IPS-18a (cell line): ENCODE results near the gene PRDM16.

Experiments
- H3K27ac ChIP-seq: one replicate; pipeline ENCODE4 v1.5.1; 2013; ENCODE audit warnings: low read length
- H3K27me3 ChIP-seq: one replicate; pipeline ENCODE4 v1.6.1; 2013; ENCODE audit warnings: mild to moderate bottlenecking, low read length; ENCODE audit not compliant: control insufficient read depth, insufficient read depth
- H3K36me3 ChIP-seq: one replicate; pipeline ENCODE4 v1.6.1; 2013; ENCODE audit warnings: low read depth, low read length; ENCODE audit not compliant: control insufficient read depth
- H3K4me1 ChIP-seq: one replicate; pipeline ENCODE4 v1.6.1; 2013; ENCODE audit warnings: low read depth, low read length; ENCODE audit not compliant: control insufficient read depth
- H3K4me3 ChIP-seq: one replicate; pipeline ENCODE4 v1.5.1; 2013; ENCODE audit warnings: low read length
- H3K9ac ChIP-seq: one replicate; pipeline ENCODE4 v1.6.1; 2013; ENCODE audit warnings: mild to moderate bottlenecking, low read length, moderate library complexity
- H3K9me3 ChIP-seq: one replicate; pipeline ENCODE4 v1.6.1; 2013; ENCODE audit warnings: low read depth, low read length; ENCODE audit not compliant: control insufficient read depth

PRDM16 gene

GRCh38 chr1:3049164-3049563 lies 19.8 kb upstream of the PRDM16 start:
- Histone ChIP-seq H3K27me3 (peaks cover 7% of the 10 kb centered on the region), H3K4me1 (no peaks in the 10 kb centered on the region), H3K27ac (no peak overlapping the region), H3K36me3 (no peaks in the 10 kb centered on the region), H3K9ac (no peak overlapping the region), H3K4me3 (no peak overlapping the region), H3K9me3 (no peaks in the 10 kb centered on the region)

DNA sequence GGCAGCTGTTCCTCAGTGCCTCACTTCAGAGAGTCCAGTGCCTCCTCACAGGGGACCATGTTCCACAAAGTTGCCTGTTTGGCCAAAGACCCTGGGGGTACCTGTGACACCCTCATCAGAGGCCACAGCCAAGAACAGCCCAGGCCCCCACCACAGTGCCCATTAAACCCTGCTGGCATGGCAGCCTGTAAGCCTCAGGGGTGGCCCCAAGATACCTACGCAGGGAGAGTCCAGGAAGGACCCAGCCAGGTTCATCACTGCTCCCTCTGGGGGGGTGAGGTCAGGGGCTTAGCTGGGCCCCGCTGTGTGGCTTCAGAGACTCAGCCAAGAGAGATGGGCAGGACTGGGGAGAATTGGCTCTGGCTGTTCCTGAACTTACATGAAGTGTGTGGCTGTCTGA lies 19.1 kb upstream of the PRDM16 start:
- H3K27ac ChIP-seq: no peak overlapping the region
- H3K9me3 ChIP-seq: no peaks in the 10 kb centered on the region
- peaks cover 13% of the 10 kb centered on the region for H3K27me3 ChIP-seq
- no peak overlapping the region for H3K9ac ChIP-seq
- no peak overlapping the region for H3K4me3 ChIP-seq
- H3K4me1 ChIP-seq: no peaks in the 10 kb centered on the region
- H3K36me3 ChIP-seq: no peaks in the 10 kb centered on the region

GRCh38 chr1:3050603-3051002 lies 18.4 kb upstream of the PRDM16 start:
- Histone ChIP-seq H3K27me3 (peaks cover 13% of the 10 kb centered on the region), H3K27ac (no peak overlapping the region), H3K4me1 (no peaks in the 10 kb centered on the region), H3K4me3 (no peak overlapping the region), H3K36me3 (no peaks in the 10 kb centered on the region), H3K9ac (no peak overlapping the region), H3K9me3 (no peaks in the 10 kb centered on the region)

- Histone ChIP-seq H3K4me1 (no peaks in the 10 kb centered on the region), H3K27ac (no peak overlapping the region), H3K4me3 (no peak overlapping the region), H3K9ac (no peak overlapping the region), H3K27me3 (peaks cover 13% of the 10 kb centered on the region), H3K9me3 (no peaks in the 10 kb centered on the region), H3K36me3 (no peaks in the 10 kb centered on the region)
Observed at GRCh38 chr1:3051270-3052268, 17.4 kb upstream of the PRDM16 start.

DNA sequence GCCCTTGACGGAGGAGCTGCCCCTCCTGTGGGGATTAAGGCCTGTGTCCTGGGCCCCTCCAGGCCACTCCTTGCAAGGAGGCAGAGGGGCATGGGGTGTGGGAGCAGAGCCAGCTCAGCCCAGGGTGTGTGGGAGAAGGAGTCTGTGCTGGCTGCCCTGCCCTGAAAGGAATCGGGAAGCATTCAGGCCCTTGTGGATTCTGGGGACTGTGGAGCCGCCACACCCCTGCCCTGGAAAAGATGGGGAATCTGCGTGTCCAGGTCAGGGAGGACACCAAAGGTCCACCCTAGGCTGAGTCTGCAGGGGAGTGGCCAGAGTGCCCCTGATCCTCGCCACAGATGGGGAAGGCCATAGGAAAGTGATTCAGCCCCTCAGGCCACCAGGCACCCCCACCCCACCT lies 16.5 kb upstream of the PRDM16 start:
- H3K27me3 ChIP-seq: peaks cover 13% of the 10 kb centered on the region
- no peak overlapping the region for H3K4me3 ChIP-seq
- H3K9ac ChIP-seq: no peak overlapping the region
- no peaks in the 10 kb centered on the region for H3K9me3 ChIP-seq
- H3K27ac ChIP-seq: no peak overlapping the region
- no peaks in the 10 kb centered on the region for H3K4me1 ChIP-seq
- H3K36me3 ChIP-seq: no peaks in the 10 kb centered on the region

DNA sequence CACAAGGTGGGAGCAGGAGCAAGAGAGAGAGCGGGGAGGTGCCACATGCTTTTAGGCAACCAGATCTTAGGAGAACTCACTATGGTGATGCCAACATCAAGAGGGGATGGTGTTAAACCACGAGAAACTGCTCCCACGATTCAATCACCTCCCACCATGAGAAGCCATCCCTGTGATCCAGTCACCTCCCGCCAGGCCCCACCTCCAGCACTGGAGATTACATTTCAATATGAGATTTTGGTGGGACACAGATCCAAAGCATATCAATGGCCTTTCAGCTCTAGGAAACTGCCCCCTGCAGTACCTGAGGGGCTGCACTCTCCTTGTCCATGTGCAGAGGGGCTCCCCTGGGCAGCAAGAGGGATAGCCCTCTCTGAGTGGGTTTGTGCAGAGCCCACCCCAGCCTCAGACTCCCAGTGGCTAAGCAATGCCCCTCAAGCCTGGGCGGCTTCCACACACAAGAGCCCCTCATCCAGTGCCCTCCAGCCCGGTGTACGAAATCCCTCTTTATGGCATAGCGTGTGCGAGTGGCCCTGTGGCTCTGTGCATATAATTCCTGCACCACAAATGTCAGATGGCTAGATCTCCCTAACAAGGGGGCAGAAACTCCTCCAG lies 15.5 kb upstream of the PRDM16 start:
- Histone ChIP-seq H3K9ac (no peak overlapping the region), H3K9me3 (no peaks in the 10 kb centered on the region), H3K36me3 (no peaks in the 10 kb centered on the region), H3K4me1 (no peaks in the 10 kb centered on the region), H3K27me3 (peaks cover 13% of the 10 kb centered on the region), H3K27ac (no peak overlapping the region), H3K4me3 (no peak overlapping the region)

DNA sequence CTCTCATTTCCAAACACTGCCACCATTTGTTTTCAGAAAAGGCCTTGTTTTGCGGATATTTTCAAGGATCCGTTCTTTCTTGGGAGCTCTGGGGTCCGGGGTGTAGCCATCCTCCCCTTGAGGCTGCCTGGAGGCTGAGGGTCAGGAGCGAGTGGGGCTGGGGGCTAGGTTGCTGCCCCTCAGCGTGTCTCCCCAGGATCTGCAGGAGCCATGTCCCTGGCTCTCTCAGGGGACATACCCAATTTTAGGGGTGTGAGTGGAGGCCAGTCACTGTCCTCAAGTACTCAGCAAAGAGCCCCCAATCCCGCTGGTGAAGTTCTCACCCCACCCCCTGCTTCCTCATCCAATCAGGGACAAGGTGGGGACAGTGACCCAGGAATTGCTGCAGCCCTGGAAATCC lies 15.0 kb upstream of the PRDM16 start:
- Histone ChIP-seq H3K9me3 (no peaks in the 10 kb centered on the region), H3K4me3 (no peak overlapping the region), H3K4me1 (no peaks in the 10 kb centered on the region), H3K27me3 (peaks cover 13% of the 10 kb centered on the region), H3K36me3 (no peaks in the 10 kb centered on the region), H3K9ac (no peak overlapping the region), H3K27ac (no peak overlapping the region)

DNA sequence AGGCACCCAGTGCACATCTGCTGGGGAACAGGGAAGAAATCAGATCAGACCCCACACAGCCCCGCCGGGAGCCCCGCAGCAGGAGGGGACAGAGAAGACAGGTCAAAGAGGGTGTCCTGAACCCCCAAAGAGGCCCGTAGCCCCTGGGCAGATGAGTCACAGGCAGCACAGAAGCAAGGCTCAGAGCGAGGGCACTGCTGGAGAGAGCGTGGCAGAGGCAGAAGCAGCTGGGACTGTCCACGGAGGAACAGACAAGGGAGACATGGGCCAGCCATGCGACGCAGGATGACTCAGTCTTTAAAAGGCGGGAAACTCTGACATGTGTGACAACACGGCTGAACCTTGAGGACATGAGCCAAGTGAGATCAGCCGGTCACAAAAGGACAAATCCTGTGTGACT lies 14.5 kb upstream of the PRDM16 start:
- no peak overlapping the region for H3K27ac ChIP-seq
- H3K36me3 ChIP-seq: no peaks in the 10 kb centered on the region
- H3K27me3 ChIP-seq: peaks cover 17% of the 10 kb centered on the region
- no peaks in the 10 kb centered on the region for H3K9me3 ChIP-seq
- no peak overlapping the region for H3K9ac ChIP-seq
- H3K4me3 ChIP-seq: no peak overlapping the region
- H3K4me1 ChIP-seq: no peaks in the 10 kb centered on the region

DNA sequence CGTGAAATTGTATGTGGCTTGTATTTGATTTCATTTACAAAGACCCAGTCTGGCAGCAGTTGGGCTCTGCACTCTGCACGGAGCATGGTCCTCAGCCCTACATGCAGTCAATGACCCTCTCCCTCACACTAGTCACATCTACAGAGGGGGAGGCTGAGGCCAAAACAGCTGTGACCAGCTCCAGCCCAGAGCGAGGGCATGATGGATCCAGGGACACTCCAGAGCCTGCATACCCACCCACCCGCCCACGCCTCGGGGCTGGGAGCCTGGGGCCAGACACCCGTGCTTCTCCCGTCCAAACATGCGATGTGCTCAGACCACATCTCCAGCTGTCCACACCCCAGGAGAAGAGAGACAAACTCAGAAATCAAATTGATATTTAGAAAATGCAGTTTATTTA lies 14.0 kb upstream of the PRDM16 start:
- H3K27ac ChIP-seq: no peak overlapping the region
- no peaks in the 10 kb centered on the region for H3K4me1 ChIP-seq
- peaks cover 21% of the 10 kb centered on the region for H3K27me3 ChIP-seq
- no peaks in the 10 kb centered on the region for H3K9me3 ChIP-seq
- no peak overlapping the region for H3K4me3 ChIP-seq
- H3K36me3 ChIP-seq: no peaks in the 10 kb centered on the region
- no peak overlapping the region for H3K9ac ChIP-seq

GRCh38 chr1:3056641-3057040 lies 12.4 kb upstream of the PRDM16 start:
- Histone ChIP-seq H3K9ac (no peak overlapping the region), H3K36me3 (no peaks in the 10 kb centered on the region), H3K9me3 (no peaks in the 10 kb centered on the region), H3K27ac (no peak overlapping the region), H3K4me1 (no peaks in the 10 kb centered on the region), H3K4me3 (no peak overlapping the region), H3K27me3 (peaks cover 37% of the 10 kb centered on the region)

DNA sequence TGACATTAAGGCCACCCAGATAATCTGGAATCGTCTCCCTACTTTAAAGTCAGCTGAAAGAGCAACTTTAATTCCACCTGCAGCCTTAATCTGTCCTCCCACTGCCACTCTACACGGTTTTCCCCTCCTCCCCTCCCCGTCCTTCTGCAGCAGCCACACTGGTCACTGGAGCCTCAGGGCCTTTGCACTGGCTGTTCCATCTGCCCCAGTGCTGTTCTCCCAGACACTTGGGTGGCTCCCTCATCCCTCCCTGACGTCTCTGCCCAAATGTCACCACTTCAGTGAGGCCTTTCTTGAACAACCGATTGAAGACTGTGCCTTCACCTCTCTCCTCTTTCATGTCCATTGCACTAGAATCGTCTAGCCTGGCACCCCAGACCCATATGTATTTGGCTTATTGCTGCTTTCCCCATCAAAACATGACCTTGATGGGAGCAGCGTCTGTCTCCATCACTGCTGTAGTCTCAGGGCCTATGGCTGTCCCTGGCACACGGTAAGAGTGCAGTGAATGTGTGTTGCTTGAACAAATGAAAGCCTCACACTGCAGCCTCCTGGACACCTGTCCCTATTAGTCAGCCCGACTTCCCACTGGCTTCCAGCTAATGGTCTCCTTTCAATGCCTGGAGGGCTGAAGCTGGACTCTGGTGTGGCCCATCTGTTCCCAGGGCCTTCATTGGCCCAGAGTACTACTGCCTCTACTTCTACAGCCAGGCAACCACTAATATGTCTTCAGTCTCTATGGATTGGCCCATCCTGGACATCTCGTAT lies 10.6 kb upstream of the PRDM16 start:
- no peak overlapping the region for H3K27ac ChIP-seq
- no peaks in the 10 kb centered on the region for H3K9me3 ChIP-seq
- H3K4me3 ChIP-seq: no peak overlapping the region
- no peak overlapping the region for H3K9ac ChIP-seq
- peaks cover 7% of the 10 kb centered on the region for H3K4me1 ChIP-seq
- H3K36me3 ChIP-seq: no peaks in the 10 kb centered on the region
- peaks cover 51% of the 10 kb centered on the region for H3K27me3 ChIP-seq
